ENCODE data around the gene NCK2. TPM values are rescaled to one million over a fixed set of nuclear protein-coding genes. Genes with fewer than 3 reads are reported as not detected.

NCK2 gene
- total and polyA plus RNA-seq, 2 of the 13 experiments (the other 11 are each of a cell fraction or from before 2014, with no cell fraction given): 14.8 to 23.5 TPM

GRCh38 chr2:105919191-105919811 lies 174.6 kb downstream of the NCK2 start (continued):
- TF ChIP-seq SNAPC5 (CRISPR knock-in tag; IDR thresholded peaks at IDR 0.05; ENCODE audit: borderline replicate concordance) (no peak), ZNF296 (CRISPR knock-in tag; conservative IDR thresholded peaks at IDR 0.05) (no peak), FOXP1 (IDR thresholded peaks at IDR 0.05) (no peak), FOXP1 (CRISPR knock-in tag; IDR thresholded peaks at IDR 0.05) (peak; percentile 62), XRCC5 (optimal IDR thresholded peaks at IDR 0.05; ENCODE audit: low read length) (peak; percentile 96), SAP130 (CRISPR knock-in tag; IDR thresholded peaks at IDR 0.05; ENCODE audit: low read depth) (peak; percentile 86), ZNF546 (CRISPR knock-in tag; conservative IDR thresholded peaks at IDR 0.05) (no peak; the same call in 1 of the 2 replicates), ZNF136 (CRISPR knock-in tag; IDR thresholded peaks at IDR 0.05; ENCODE audit: low read depth) (no peak; the same call in 1 of the 2 replicates), ZGPAT (CRISPR knock-in tag; IDR thresholded peaks at IDR 0.05) (peak; percentile 90), GATA4 (IDR thresholded peaks at IDR 0.05; ENCODE audit: borderline replicate concordance, low read depth) (peak; percentile 75), ZNF704 (CRISPR knock-in tag; IDR thresholded peaks at IDR 0.05; ENCODE audit: borderline replicate concordance) (0 out of 2 replicates have a peak, but pooled peaks have one; percentile 49), ZNF18 (CRISPR knock-in tag; IDR thresholded peaks at IDR 0.05; ENCODE audit: insufficient replicate concordance) (no peak), ZNF543 (CRISPR knock-in tag; IDR thresholded peaks at IDR 0.05) (no peak; the same call in 1 of the 2 replicates), TSC22D2 (CRISPR knock-in tag; IDR thresholded peaks at IDR 0.05; ENCODE audit: borderline replicate concordance) (no peak; the same call in 1 of the 2 replicates), TFDP1 (CRISPR knock-in tag; IDR thresholded peaks at IDR 0.05; ENCODE audit: borderline replicate concordance) (peak; percentile 54), MIER2 (CRISPR knock-in tag; IDR thresholded peaks at IDR 0.05) (peak; percentile 84), GPBP1L1 (CRISPR knock-in tag; IDR thresholded peaks at IDR 0.05) (no peak), THRA (CRISPR knock-in tag; IDR thresholded peaks at IDR 0.05; ENCODE audit: borderline replicate concordance) (peak; percentile 94), IRF2 (CRISPR knock-in tag; IDR thresholded peaks at IDR 0.05) (peak; percentile 77; the same call in 1 of the 2 replicates), MXD3 (CRISPR knock-in tag; IDR thresholded peaks at IDR 0.05) (peak; percentile 55), HHEX (CRISPR knock-in tag; IDR thresholded peaks at IDR 0.05) (no peak)

Data from HepG2 (cell line).